HG02623 (cell line): ENCODE results near the gene PNPLA6.
"Not testable (repeated sequence)": the region's sequence is repeated elsewhere in the genome, so short reads cannot be mapped to it uniquely, and the experiment has no call there.

Experiments used
- ATAC-seq: cut with Tn5 transposase; IDR thresholded peaks from one replicate; pipeline ENCODE4 v1.9.1; 2021; ENCODE audit warnings: moderate library complexity; ENCODE audit not compliant: unreplicated experiment

PNPLA6 gene

GRCh38 chr19:7550987-7551761, 15.7 kb downstream of the PNPLA6 start:
- no peak for ATAC-seq

GRCh38 chr19:7552781-7553180, 17.3 kb downstream of the PNPLA6 start:
- no peak for ATAC-seq

GRCh38 chr19:7554565-7554964, 19.0 kb downstream of the PNPLA6 start:
- ATAC-seq, result no peak

DNA sequence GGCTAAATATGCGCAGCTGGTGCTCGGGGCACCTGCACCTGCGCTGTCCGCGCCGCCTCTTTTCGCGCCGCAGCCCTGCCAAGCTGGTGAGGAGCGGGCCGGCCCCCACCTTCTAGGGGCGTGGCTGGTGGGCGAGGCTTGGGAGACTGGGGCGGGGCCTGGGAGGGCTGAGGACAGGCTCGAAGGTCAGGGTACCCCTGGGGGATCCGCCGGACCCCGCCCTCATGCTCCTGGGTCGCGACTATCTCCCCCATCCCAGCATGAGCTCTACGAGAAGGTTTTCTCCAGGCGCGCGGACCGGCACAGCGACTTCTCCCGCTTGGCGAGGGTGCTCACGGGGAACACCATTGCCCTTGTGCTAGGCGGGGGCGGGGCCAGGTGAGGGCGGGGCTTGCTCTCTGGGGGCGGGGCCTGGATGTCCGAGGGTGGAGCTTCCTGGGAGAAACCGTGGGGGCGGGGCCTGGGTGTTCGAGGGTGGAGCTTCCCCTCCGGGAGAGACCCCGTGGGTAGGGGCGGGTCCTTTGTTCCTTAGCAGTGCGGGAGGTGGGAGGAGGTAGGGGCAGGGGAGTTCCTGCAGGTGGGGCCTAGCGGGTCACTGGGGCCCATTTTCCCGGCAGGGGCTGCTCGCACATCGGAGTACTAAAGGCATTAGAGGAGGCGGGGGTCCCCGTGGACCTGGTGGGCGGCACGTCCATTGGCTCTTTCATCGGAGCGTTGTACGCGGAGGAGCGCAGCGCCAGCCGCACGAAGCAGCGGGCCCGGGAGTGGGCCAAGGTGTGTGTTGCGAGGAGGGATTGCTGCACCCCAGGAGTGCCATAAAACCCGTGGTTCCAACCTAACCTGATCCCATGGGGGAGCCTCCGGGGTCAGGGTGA, 19.7 kb downstream of the PNPLA6 start:
- ATAC-seq, result no peak

- ATAC-seq, result no peak
Observed at GRCh38 chr19:7556696-7557315, 21.3 kb downstream of the PNPLA6 start.

DNA sequence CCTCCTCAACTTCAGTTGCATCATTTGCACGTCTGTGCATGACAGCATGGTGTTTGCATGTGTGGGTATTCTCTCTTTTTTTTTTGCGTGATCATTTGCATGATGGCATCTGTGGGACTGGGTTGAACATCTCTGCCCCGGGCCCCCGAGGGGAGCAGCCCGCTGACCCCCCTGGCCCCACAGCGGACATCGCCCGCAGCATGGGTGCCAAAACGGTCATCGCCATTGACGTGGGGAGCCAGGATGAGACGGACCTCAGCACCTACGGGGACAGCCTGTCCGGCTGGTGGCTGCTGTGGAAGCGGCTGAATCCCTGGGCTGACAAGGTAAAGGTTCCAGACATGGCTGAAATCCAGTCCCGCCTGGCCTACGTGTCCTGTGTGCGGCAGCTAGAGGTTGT, 23.1 kb downstream of the PNPLA6 start:
- ATAC-seq, result no peak

DNA sequence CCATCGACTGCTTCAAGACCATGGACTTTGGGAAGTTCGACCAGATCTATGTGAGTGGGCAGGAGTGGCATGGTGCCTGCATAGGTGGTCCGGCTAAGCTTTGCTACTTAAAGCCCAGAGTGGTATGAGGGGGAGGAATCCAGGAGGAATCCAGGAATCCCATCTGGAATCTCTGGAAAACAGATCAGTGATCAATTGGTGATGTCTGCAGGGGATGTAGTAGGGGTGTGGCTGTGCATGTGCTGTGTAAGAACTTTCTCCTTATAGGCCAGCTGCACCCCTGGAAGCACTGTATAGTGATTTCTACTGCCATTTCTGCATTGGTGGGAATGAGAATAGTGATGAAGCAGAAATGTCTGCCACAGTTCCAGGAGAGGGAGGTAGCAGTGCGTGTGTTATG, 23.6 kb downstream of the PNPLA6 start:
- no peak for ATAC-seq

DNA sequence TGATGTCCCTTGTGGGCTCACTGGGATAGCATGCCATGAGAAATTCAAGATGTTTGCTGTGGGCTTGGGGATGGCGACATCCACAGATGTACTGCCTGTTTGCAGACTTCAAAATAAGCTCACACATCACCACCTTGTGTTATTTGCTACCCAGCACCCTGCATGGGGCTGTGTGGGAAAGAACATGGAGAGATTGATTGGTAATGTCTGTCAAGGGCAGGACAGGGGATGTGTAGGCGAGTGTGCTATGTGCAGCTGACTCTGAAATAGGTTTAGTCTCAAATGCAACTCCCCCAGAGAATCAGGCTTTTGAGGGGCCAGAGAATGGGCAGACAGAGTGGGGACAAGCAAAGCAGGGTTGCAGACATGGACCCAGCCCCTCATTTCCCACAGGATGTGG, 24.7 kb downstream of the PNPLA6 start:
- ATAC-seq, result no peak

GRCh38 chr19:7561325-7561724, 25.8 kb downstream of the PNPLA6 start:
- no peak for ATAC-seq

- ATAC-seq, result no peak
Observed at GRCh38 chr19:7562646-7563393, 27.3 kb downstream of the PNPLA6 start.

- no peak for ATAC-seq
Observed at GRCh38 chr19:7564866-7565265, 29.3 kb downstream of the PNPLA6 start.

- no peak for ATAC-seq
Observed at GRCh38 chr19:7565332-7565731, 29.8 kb downstream of the PNPLA6 start.

DNA sequence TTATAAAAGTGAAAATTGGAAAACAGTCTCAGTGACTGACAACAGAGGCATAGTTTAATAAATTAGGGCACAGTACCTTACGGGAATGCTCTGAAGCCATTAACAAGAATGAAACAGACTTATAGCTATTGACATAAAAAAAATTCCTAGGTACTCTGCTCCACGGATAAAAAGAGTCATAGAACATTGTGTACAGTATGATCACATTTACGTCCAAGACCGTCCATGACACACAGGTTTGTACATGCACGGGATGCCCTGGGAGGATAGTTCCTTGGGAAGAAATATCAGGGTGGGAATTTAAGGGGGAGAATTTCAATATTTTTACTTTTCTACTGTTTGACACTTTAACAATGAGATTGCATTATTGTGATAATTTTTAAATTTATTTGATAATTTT, 35.2 kb downstream of the PNPLA6 start:
- ATAC-seq, result no peak

DNA sequence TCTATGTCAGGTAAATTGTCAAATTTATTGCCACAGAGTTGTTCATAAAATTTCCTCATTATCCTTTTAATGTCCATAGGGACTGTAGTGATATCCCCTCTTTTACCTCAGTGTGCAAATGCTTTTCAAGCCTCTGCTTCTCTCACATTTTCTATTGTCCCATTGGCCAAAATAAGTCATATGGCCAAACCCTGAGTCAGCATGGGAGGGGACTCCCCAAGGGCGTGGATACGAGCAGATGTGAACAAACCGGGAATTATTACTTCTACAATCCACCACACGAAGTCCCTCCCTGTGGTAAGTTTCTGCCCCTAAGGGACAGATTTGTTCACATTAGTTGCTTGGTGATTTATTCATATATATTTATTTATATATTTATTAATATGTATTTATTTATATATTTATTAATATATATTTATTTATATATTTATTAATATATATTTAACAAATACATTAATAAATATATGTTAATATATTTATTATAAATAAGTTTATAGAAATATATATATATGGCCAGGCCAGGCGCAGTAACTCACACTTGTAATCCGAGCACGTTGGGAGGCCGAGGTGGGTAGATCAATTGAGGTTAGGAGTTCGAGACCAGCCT, 40.0 kb downstream of the PNPLA6 start:
- ATAC-seq, result no peak

DNA sequence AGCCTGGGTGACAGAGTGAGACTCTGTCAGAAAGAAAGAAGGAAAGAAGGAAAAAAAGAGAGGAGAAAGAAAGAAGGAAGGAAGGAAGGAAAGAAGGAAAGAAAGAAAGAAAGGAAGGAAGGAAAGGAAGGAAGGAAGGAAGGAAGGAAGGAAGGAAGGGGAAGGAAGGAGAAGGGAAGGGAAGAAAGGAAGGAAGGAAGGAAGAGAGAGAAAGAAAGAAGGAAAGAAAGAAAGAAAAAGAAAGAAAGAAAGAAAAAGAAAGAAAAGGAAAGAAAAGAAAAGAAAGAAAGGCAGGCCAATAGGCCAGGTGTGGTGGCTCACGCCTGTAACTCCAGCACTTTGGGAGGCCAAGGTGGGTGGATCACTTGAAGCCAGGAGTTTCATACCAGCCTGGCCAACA, 41.9 kb downstream of the PNPLA6 start:
- ATAC-seq, result not testable (repeated sequence)

DNA sequence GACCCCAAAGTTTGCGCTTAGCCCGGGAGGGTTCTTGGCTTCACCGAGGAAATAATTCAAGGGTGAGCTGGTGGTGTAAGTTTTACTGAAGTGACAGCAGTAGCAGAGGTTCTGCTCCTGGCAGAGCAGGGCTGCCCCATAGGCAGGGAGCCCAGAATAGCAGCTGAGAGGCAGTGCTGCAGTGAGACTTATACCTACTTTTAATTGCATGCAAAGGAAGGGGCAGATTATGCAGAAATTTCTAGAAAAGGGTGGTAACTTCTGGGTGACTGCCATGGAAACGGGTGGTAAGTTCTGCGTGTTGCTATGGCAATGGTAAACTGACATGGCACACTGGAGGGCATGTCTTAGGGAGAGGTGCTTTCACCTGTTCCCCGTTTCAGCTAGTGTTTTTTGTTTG, 42.6 kb downstream of the PNPLA6 start:
- no peak for ATAC-seq

GRCh38 chr19:7579182-7579581, 43.7 kb downstream of the PNPLA6 start:
- ATAC-seq, result no peak

DNA sequence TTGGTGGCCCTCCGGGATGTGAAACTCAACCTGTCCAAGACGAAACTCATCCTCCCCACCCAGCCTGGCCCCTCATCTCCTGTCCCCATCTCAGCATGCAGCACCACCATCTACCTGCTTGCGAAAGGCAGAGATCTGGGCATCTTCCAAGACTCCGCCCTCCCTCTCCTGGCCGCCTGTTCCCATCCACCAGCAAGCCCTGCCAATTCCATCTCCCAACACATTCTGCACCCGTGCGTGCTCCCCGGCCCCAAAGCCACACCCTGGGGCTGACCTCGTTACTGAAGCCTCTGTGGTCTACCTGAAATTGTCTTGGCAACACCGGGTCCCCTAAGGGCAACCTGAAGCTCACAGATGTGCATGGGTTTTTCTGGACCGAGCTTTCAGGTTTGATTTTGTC, 46.9 kb downstream of the PNPLA6 start:
- no peak for ATAC-seq

GRCh38 chr19:7589822-7590221, 54.3 kb downstream of the PNPLA6 start:
- no peak for ATAC-seq

DNA sequence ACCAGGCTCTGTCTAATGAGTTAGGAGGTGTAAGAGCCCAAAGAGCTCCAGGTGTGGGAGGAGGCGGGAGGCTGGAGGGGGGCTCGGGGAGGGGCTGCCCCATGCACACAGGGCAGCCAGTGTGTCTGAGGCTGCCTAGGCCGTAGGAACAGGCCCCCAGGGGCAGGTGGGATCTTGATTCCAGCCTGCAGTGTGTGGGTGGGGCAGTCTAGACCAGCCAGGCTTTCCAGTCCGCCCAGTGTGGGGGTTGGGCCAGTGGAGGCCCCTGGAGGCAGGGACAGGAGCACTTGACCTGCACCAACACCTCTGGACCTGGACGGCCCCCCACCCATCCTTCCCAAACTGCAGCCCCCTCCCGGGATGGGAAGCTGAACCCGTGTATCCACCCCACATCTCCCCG, 54.7 kb downstream of the PNPLA6 start:
- ATAC-seq, result no peak
